C4-2B (cell line): ENCODE results near the gene SLC22A12.

Source experiments
- ZFX ChIP-seq: fragments of 450-650 bp; IDR thresholded peaks from 2 replicates; pipeline ENCODE4 v1.6.1; 2017
- TF ChIP-seq, protein P1 (sequence below): fragments of 450-650 bp; conservative IDR thresholded peaks from 2 replicates; pipeline ENCODE4 v1.5.1; 2017; ENCODE audit warnings: mild to moderate bottlenecking

DNA sequence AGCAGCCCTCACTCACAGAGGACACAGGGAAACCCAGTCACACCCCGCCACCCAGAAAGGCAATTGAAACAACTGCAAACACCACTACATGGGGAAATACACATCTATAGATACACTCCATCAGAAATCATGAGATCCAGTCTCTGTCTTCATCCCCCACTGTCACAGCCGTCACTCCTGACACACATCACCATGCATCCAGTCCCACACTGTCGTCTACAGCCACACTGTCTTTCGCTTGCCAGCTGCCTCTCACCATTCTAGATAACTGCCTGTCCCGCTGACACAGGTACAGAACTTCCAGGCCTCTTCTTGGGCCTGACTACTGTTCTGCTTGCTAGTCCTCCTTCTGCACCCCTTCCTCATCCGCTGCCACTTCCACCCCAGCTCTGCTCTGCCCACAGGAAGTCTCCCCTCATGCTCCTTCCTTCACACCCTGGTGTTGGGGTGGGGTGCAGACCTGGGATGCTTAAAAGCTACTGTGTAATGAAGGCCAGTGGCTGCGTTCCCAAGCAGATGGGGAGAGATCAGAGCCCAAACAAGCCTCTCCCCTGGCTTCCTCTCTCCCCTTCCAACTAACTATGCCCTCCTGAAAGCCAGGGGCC lies 42.6 kb downstream of the SLC22A12 start:
- TF ChIP-seq, protein P1, sequence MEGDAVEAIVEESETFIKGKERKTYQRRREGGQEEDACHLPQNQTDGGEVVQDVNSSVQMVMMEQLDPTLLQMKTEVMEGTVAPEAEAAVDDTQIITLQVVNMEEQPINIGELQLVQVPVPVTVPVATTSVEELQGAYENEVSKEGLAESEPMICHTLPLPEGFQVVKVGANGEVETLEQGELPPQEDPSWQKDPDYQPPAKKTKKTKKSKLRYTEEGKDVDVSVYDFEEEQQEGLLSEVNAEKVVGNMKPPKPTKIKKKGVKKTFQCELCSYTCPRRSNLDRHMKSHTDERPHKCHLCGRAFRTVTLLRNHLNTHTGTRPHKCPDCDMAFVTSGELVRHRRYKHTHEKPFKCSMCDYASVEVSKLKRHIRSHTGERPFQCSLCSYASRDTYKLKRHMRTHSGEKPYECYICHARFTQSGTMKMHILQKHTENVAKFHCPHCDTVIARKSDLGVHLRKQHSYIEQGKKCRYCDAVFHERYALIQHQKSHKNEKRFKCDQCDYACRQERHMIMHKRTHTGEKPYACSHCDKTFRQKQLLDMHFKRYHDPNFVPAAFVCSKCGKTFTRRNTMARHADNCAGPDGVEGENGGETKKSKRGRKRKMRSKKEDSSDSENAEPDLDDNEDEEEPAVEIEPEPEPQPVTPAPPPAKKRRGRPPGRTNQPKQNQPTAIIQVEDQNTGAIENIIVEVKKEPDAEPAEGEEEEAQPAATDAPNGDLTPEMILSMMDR = no peak
- no peak for TF ChIP-seq ZFX
